ENCODE results near the gene OTUD7B.

Gene OTUD7B

GRCh38 chr1:150017206-150017750 is 6.8 kb upstream of the OTUD7B start:
- TF ChIP-seq, protein P1, sequence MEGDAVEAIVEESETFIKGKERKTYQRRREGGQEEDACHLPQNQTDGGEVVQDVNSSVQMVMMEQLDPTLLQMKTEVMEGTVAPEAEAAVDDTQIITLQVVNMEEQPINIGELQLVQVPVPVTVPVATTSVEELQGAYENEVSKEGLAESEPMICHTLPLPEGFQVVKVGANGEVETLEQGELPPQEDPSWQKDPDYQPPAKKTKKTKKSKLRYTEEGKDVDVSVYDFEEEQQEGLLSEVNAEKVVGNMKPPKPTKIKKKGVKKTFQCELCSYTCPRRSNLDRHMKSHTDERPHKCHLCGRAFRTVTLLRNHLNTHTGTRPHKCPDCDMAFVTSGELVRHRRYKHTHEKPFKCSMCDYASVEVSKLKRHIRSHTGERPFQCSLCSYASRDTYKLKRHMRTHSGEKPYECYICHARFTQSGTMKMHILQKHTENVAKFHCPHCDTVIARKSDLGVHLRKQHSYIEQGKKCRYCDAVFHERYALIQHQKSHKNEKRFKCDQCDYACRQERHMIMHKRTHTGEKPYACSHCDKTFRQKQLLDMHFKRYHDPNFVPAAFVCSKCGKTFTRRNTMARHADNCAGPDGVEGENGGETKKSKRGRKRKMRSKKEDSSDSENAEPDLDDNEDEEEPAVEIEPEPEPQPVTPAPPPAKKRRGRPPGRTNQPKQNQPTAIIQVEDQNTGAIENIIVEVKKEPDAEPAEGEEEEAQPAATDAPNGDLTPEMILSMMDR (IDR thresholded peaks at IDR 0.05; ENCODE audit: extremely low read depth, missing control alignments): no peak
- DNase-seq (ENCODE audit: low spot score): no peak

- TF ChIP-seq, protein P1 (IDR thresholded peaks at IDR 0.05; ENCODE audit: extremely low read depth, missing control alignments): no peak
- no peak for DNase-seq (ENCODE audit: low spot score)
Measured at GRCh38 chr1:150015651-150016131, 5.2 kb upstream of the OTUD7B start.

DNA sequence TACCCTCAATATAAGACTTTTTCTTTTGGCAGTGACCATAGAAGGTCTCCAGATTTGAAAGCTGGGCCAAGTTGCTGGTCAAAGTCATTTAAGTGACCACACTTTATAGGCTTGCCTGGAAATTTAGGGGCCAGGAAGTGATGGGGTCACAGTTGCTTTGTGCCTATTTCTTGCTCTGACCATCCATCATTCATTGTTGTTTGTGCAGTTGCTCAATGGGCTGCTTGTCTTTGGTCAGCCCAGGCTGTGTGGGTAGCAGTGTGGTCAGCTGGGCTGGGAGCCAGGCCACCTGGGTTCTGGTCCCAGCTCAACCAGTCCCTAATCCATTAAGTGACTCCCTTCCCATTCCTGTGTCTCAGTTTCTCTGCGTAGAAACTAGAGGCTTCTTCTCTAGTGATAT is 2.1 kb upstream of the OTUD7B start:
- TF ChIP-seq, protein P1 (IDR thresholded peaks at IDR 0.05; ENCODE audit: extremely low read depth, missing control alignments): no peak
- DNase-seq (ENCODE audit: low spot score): no peak

- TF ChIP-seq, protein P1 (IDR thresholded peaks at IDR 0.05; ENCODE audit: extremely low read depth, missing control alignments): no peak
- DNase-seq (ENCODE audit: low spot score): peak; percentile 32
Measured at GRCh38 chr1:150009604-150010392, 728 bp downstream of the OTUD7B start.

DNA sequence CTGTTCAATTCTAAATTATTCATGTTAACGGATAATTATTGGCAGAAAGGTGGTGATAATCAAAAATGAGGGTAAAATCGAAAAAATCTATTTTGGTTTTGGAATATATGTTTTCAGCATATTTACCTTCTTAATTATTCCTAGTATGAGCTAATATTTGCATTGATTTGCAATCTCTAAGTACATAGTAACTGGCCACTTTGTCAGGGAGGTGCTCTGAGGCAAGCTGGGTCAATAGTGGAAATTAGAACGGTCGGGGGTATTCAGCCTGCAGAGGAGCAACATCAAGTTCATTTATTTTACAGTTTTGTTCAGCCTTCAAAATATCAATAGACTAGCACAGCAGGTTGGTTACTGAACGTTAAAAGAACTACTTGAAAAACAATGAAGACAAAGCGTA is 1.8 kb downstream of the OTUD7B start:
- DNase-seq (ENCODE audit: low spot score): no peak

DNA sequence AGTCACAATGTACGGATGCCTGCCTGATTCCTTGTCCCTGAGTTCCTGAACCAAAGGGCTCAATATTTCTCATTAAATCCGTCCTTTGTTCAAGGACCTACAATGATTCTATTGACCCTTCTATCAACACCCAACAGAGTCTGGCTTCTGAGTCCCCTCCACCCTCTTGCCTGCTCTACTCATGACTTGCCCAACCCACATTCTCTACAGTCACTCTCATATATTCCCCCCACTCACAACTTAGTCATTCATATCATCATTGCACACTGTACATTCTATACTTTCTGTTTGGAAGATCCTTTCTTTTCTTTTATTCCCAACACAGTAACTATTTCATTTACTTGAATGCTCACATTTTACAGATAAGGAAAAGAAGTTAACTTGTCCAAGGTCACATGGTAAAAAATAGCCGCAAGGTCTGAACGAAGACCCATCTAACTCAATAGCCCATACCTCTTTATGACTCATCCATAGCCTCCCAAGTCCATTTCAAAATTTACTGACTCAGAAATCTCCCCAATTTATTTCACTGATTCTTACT is 3.6 kb downstream of the OTUD7B start:
- TF ChIP-seq, protein P1 (IDR thresholded peaks at IDR 0.05; ENCODE audit: extremely low read depth, missing control alignments): no peak
- DNase-seq (ENCODE audit: low spot score): no peak

More for the DNA sequence above, 1.8 kb downstream of the OTUD7B start:
- TF ChIP-seq, protein P1 (IDR thresholded peaks at IDR 0.05; ENCODE audit: extremely low read depth, missing control alignments): no peak

- TF ChIP-seq, protein P1 (IDR thresholded peaks at IDR 0.05; ENCODE audit: extremely low read depth, missing control alignments): no peak
- no peak for DNase-seq (ENCODE audit: low spot score)
Measured at GRCh38 chr1:150005606-150006005, 4.9 kb downstream of the OTUD7B start.
